Measurements from ENCODE around the gene H2BK1. TPM values are rescaled to one million over a fixed set of nuclear protein-coding genes. Genes with fewer than 3 reads are reported as not detected.

H2BK1 gene
- total RNA-seq, 1 experiment from 2014 or later: 0.87 TPM

DNA sequence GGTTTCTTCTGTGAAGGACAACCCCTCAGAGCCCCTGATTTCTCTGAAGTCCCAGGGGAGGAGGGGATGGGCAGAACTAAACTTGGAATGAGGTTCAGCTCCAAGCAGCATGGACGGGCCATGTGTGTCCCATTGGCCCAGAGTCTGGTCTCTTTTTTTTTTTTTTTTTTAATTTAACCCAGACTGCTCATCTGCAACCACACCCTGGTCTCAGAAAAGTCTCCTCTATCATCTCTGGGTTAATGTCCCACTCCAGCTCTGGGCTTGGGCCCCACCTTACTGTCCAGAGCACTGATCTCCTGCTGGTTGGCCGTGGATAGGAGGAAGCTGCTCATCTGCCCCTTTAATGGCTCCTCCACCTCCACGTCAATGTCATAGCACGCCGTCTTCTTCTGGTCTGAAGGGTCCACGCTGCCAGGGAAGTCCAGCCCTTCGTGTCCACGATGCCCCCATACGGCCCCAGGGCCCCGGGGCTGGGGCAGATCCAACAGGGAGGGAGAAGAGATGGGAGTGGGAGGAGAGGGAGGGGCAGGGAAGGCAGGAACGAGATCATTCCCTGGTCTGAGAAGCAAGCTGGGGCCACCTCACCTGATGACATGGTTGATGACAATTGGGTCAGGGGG, 29.7 kb upstream of the H2BK1 start:
- H3K4me3 Mint-ChIP-seq: no peak overlapping the region
- ChIA-PET CTCF (interaction anchor here (0.9 to 1.0 kb wide), 2 partner anchors 13 to 72 kb away, joined by 3 read pairs; partner anchors contain the start of gene ABCF2), POLR2A (no interaction called here)
- ATAC-seq (no peak), DNase-seq (ENCODE audit: low spot score) (no peak)
- peaks cover 9% of the 10 kb centered on the region; the same call in 1 of the 2 replicates for H3K36me3 Mint-ChIP-seq
- peaks cover 6% of the 10 kb centered on the region for H3K27me3 Mint-ChIP-seq (ENCODE audit: low read depth)
- H3K4me1 Mint-ChIP-seq: peaks cover 19% of the 10 kb centered on the region
- TF ChIP-seq, protein P1, sequence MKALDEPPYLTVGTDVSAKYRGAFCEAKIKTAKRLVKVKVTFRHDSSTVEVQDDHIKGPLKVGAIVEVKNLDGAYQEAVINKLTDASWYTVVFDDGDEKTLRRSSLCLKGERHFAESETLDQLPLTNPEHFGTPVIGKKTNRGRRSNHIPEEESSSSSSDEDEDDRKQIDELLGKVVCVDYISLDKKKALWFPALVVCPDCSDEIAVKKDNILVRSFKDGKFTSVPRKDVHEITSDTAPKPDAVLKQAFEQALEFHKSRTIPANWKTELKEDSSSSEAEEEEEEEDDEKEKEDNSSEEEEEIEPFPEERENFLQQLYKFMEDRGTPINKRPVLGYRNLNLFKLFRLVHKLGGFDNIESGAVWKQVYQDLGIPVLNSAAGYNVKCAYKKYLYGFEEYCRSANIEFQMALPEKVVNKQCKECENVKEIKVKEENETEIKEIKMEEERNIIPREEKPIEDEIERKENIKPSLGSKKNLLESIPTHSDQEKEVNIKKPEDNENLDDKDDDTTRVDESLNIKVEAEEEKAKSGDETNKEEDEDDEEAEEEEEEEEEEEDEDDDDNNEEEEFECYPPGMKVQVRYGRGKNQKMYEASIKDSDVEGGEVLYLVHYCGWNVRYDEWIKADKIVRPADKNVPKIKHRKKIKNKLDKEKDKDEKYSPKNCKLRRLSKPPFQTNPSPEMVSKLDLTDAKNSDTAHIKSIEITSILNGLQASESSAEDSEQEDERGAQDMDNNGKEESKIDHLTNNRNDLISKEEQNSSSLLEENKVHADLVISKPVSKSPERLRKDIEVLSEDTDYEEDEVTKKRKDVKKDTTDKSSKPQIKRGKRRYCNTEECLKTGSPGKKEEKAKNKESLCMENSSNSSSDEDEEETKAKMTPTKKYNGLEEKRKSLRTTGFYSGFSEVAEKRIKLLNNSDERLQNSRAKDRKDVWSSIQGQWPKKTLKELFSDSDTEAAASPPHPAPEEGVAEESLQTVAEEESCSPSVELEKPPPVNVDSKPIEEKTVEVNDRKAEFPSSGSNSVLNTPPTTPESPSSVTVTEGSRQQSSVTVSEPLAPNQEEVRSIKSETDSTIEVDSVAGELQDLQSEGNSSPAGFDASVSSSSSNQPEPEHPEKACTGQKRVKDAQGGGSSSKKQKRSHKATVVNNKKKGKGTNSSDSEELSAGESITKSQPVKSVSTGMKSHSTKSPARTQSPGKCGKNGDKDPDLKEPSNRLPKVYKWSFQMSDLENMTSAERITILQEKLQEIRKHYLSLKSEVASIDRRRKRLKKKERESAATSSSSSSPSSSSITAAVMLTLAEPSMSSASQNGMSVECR (CRISPR knock-in tag; IDR thresholded peaks at IDR 0.05; ENCODE audit: borderline replicate concordance): no peak
- TF ChIP-seq ZNF121 (CRISPR knock-in tag; IDR thresholded peaks at IDR 0.05): no peak
- TF ChIP-seq, protein P2, sequence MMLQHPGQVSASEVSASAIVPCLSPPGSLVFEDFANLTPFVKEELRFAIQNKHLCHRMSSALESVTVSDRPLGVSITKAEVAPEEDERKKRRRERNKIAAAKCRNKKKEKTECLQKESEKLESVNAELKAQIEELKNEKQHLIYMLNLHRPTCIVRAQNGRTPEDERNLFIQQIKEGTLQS (CRISPR knock-in tag; conservative IDR thresholded peaks at IDR 0.05): no peak
- no peak for TF ChIP-seq SOX15 (CRISPR knock-in tag; IDR thresholded peaks at IDR 0.05)
- no peak for TF ChIP-seq RORB (CRISPR knock-in tag; IDR thresholded peaks at IDR 0.05)
- TF ChIP-seq, protein P3, sequence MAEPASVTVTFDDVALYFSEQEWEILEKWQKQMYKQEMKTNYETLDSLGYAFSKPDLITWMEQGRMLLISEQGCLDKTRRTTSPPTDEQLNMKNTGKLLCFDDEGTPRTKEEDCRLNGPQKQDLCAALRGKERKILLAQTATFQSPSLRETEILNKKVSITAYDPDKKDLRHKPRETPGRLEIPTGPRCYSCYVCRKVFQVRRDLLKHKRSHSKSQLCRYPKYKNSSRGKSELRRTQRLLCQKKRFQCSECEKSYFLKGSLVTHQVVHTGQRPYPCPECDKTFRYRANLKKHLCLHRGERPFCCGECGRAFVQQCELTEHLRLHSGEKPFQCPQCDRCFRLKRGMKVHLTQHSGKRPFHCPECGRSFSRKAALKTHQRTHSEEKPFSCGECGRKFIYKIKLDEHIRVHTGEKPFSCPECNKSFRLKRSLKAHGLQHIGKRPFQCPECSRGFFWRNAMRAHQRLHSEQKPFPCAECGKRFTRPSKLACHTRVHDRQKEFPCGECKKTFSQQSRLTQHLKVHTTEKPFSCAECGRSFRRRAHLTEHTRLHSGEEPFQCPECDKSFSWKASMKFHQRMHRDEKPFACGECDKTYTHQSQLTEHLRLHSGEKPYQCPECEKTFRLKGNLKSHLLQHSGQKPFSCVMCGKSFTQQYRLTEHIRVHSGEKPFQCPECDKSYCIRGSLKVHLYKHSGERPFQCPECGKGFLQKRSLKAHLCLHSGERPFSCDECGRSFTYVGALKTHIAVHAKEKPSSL (CRISPR knock-in tag; conservative IDR thresholded peaks at IDR 0.05): no peak
- TF ChIP-seq CREM (CRISPR knock-in tag; IDR thresholded peaks at IDR 0.05): no peak
- no peak for TF ChIP-seq ZNF423 (CRISPR knock-in tag; IDR thresholded peaks at IDR 0.05)
- TF ChIP-seq ELF4 (CRISPR knock-in tag; IDR thresholded peaks at IDR 0.05; ENCODE audit: low read depth): no peak
- no peak for TF ChIP-seq SMAD3 (CRISPR knock-in tag; IDR thresholded peaks at IDR 0.05; ENCODE audit: borderline replicate concordance)
- TF ChIP-seq GABPB1 (CRISPR knock-in tag; IDR thresholded peaks at IDR 0.05): no peak
- TF ChIP-seq ATF1 (CRISPR knock-in tag; IDR thresholded peaks at IDR 0.05): no peak
- no peaks in the 10 kb centered on the region for H3K9me3 Mint-ChIP-seq
- no peak overlapping the region; the same call in 1 of the 2 replicates for H3K27ac Mint-ChIP-seq

DNA sequence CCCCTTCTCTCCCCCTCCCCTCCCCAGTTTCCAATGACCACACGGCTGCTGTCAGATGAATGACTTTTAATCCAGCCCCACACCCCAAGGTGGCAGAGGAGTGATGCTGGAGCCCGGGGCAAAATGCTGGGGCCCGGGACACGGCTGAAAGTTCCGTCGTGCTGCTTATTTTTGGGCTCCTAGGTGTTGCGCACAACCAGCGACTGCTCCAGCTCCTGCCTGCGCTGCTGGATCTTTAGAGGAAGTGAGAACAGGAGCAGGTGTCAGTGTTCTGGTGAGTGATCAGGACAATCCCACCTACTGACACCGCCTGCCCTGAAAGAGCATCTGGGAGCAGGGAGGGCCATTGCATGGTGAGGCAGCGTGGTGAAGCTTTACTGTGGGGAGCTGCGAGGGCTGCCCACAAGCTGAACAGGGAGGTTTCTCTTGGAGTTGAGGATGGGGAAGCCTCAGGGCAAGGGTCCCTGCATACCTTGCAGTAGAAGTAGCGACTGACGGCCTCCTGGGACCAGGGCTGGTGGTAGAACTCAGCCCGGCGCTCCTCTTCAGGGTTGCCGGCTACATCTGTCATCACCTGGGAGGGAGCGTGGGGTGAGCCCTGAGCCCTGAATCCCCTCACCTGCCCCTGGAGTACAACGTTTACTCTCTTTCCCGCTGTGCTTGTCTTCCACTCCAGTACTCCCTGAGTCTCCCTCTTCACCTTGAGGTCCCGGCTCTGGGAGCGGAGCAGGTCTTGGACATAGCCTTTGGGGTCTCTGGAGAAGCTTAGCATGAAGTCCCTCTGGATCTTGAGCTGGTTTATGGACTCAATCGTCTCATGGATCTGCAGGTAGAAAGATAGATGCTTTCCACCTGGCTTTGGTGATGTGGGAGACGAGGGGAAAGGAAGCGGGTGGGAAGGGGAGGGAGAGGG, 28.9 kb upstream of the H2BK1 start:
- ChIA-PET CTCF (interaction anchor here (0.9 to 1.1 kb wide), 2 partner anchors 12 to 18 kb away, joined by 3 read pairs; partner anchors contain the start of gene ABCF2), POLR2A (no interaction called here)
- H3K4me3 Mint-ChIP-seq: no peak overlapping the region
- H3K27ac Mint-ChIP-seq: no peak overlapping the region
- peaks cover 9% of the 10 kb centered on the region; the same call in 1 of the 2 replicates for H3K36me3 Mint-ChIP-seq
- H3K27me3 Mint-ChIP-seq (ENCODE audit: low read depth): no peaks in the 10 kb centered on the region; the same call in 1 of the 2 replicates
- peaks cover 13% of the 10 kb centered on the region for H3K4me1 Mint-ChIP-seq
- no peaks in the 10 kb centered on the region for H3K9me3 Mint-ChIP-seq
- DNase-seq (ENCODE audit: low spot score) (no peak), ATAC-seq (no peak)
- TF ChIP-seq ATF1 (CRISPR knock-in tag; IDR thresholded peaks at IDR 0.05): no peak
- TF ChIP-seq MXD4 (CRISPR knock-in tag; IDR thresholded peaks at IDR 0.05; ENCODE audit: borderline replicate concordance): no peak
- TF ChIP-seq ESRRA (CRISPR knock-in tag; IDR thresholded peaks at IDR 0.05; ENCODE audit: borderline replicate concordance): no peak
- no peak for TF ChIP-seq ZNF423 (CRISPR knock-in tag; IDR thresholded peaks at IDR 0.05)
- TF ChIP-seq NFE2L1 (CRISPR knock-in tag; IDR thresholded peaks at IDR 0.05): no peak
- TF ChIP-seq, protein P4, sequence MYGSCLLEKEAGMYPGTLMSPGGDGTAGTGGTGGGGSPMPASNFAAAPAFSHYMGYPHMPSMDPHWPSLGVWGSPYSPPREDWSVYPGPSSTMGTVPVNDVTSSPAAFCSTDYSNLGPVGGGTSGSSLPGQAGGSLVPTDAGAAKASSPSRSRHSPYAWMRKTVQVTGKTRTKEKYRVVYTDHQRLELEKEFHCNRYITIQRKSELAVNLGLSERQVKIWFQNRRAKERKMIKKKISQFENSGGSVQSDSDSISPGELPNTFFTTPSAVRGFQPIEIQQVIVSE (CRISPR knock-in tag; IDR thresholded peaks at IDR 0.05; ENCODE audit: borderline replicate concordance): no peak
- TF ChIP-seq SMAD3 (CRISPR knock-in tag; IDR thresholded peaks at IDR 0.05; ENCODE audit: borderline replicate concordance): no peak
- no peak for TF ChIP-seq CREB1 (CRISPR knock-in tag; IDR thresholded peaks at IDR 0.05)
- no peak for TF ChIP-seq ZNF416 (CRISPR knock-in tag; IDR thresholded peaks at IDR 0.05)

Data from WTC11 (cell line).